ENCODE results near the gene MACROD1.

Gene MACROD1

GRCh38 chr11:63986156-63986931 is 179.6 kb downstream of the MACROD1 start, which contains the start of gene OTUB1:
Gene OTUB1, plus strand, starts transcription at chr11:63986438. Its CDS starts 19 bp downstream, at chr11:63986457.
- Histone ChIP-seq H3F3A (ENCODE audit: insufficient read depth) (no peaks in the 10 kb centered on the region), H3K27me3 (ENCODE audit: low read length) (no peaks in the 10 kb centered on the region), H3K27ac (ENCODE audit: low read depth, low read length) (peak within 1 kb of the TSS; percentile 66), H3K9me2 (replicated peaks; ENCODE audit: insufficient read depth, low read length) (no peaks in the 10 kb centered on the region), H3K36me3 (ENCODE audit: low read length) (no peaks in the 10 kb centered on the region), H3K4me3 (ENCODE audit: insufficient read depth, low read length, poor library complexity, severe bottlenecking) (peak within 1 kb of the TSS; percentile 91), H3K9me3 (ENCODE audit: insufficient read depth, low read length) (no peaks in the 10 kb centered on the region), H3K4me2 (ENCODE audit: low read depth, low read length, poor library complexity, severe bottlenecking) (peak within 1 kb of the TSS; percentile 95), H2AFZ (ENCODE audit: low read depth, low read length, severe bottlenecking) (peak within 1 kb of the TSS; percentile 95), H3K79me2 (ENCODE audit: insufficient read depth, low read length) (peaks cover 22% of the 10 kb centered on the region), H3K9ac (ENCODE audit: low read length) (peak within 1 kb of the TSS; percentile 95), H4K20me1 (ENCODE audit: low read depth, low read length) (no peaks in the 10 kb centered on the region)
- TF ChIP-seq EZH2phosphoT487 (conservative IDR thresholded peaks at IDR 0.05; ENCODE audit: low read length), result no peak
- TF ChIP-seq CTCF (IDR thresholded peaks at IDR 0.05; ENCODE audit: insufficient read depth, low read length, poor library complexity, severe bottlenecking), result no peak

GRCh38 chr11:63985812-63986155 is 180.1 kb downstream of the MACROD1 start:
- Histone ChIP-seq H3K36me3 (ENCODE audit: low read length) (no peaks in the 10 kb centered on the region), H3F3A (ENCODE audit: insufficient read depth) (no peaks in the 10 kb centered on the region), H3K4me3 (ENCODE audit: insufficient read depth, low read length, poor library complexity, severe bottlenecking) (peak overlapping the region; percentile 91), H3K4me2 (ENCODE audit: low read depth, low read length, poor library complexity, severe bottlenecking) (peak overlapping the region; percentile 95), H3K27me3 (ENCODE audit: low read length) (no peaks in the 10 kb centered on the region), H3K27ac (ENCODE audit: low read depth, low read length) (peak overlapping the region; percentile 66), H2AFZ (ENCODE audit: low read depth, low read length, severe bottlenecking) (peak overlapping the region; percentile 95), H3K79me2 (ENCODE audit: insufficient read depth, low read length) (peaks cover 22% of the 10 kb centered on the region), H3K9me2 (replicated peaks; ENCODE audit: insufficient read depth, low read length) (no peaks in the 10 kb centered on the region), H3K9ac (ENCODE audit: low read length) (peak overlapping the region; percentile 95), H4K20me1 (ENCODE audit: low read depth, low read length) (no peaks in the 10 kb centered on the region), H3K9me3 (ENCODE audit: insufficient read depth, low read length) (no peaks in the 10 kb centered on the region)
- no peak for TF ChIP-seq EZH2phosphoT487 (conservative IDR thresholded peaks at IDR 0.05; ENCODE audit: low read length)
- TF ChIP-seq CTCF (IDR thresholded peaks at IDR 0.05; ENCODE audit: insufficient read depth, low read length, poor library complexity, severe bottlenecking), result no peak

GRCh38 chr11:63979426-63979825 is 186.5 kb downstream of the MACROD1 start:
- H3K36me3 ChIP-seq (ENCODE audit: low read length), result no peaks in the 10 kb centered on the region
- H2AFZ ChIP-seq (ENCODE audit: low read depth, low read length, severe bottlenecking), result no peak overlapping the region
- H3K9me3 ChIP-seq (ENCODE audit: insufficient read depth, low read length), result no peaks in the 10 kb centered on the region
- TF ChIP-seq CTCF (IDR thresholded peaks at IDR 0.05; ENCODE audit: insufficient read depth, low read length, poor library complexity, severe bottlenecking), result no peak
- TF ChIP-seq EZH2phosphoT487 (conservative IDR thresholded peaks at IDR 0.05; ENCODE audit: low read length), result no peak
- H3K9ac ChIP-seq (ENCODE audit: low read length), result no peak overlapping the region
- H3K27ac ChIP-seq (ENCODE audit: low read depth, low read length), result no peak overlapping the region
- H3K4me2 ChIP-seq (ENCODE audit: low read depth, low read length, poor library complexity, severe bottlenecking), result no peak overlapping the region
- no peaks in the 10 kb centered on the region for H3K27me3 ChIP-seq (ENCODE audit: low read length)
- no peaks in the 10 kb centered on the region for H3K9me2 ChIP-seq (replicated peaks; ENCODE audit: insufficient read depth, low read length)
- H3K79me2 ChIP-seq (ENCODE audit: insufficient read depth, low read length), result peaks cover 31% of the 10 kb centered on the region
- no peaks in the 10 kb centered on the region for H4K20me1 ChIP-seq (ENCODE audit: low read depth, low read length)
- H3K4me3 ChIP-seq (ENCODE audit: insufficient read depth, low read length, poor library complexity, severe bottlenecking), result no peak overlapping the region
- no peaks in the 10 kb centered on the region for H3F3A ChIP-seq (ENCODE audit: insufficient read depth)
